Mesodermal cell (in vitro differentiated cells): ENCODE measurements around the gene PNPLA1.

Experiments used
- H3K27ac ChIP-seq: 2 replicates; pipeline ENCODE4 v1.7.0; 2013; ENCODE audit warnings: mild to moderate bottlenecking, low read depth, low read length, moderate library complexity; ENCODE audit not compliant: severe bottlenecking
- H3K36me3 ChIP-seq: 2 replicates; pipeline ENCODE4 v1.7.1; 2013; ENCODE audit warnings: mild to moderate bottlenecking, low read length, moderate library complexity; ENCODE audit not compliant: control insufficient read depth, insufficient read depth
- H3K4me1 ChIP-seq: one replicate; pipeline ENCODE4 v1.7.1; 2013; ENCODE audit warnings: mild to moderate bottlenecking, low read length; ENCODE audit not compliant: insufficient read depth, control insufficient read depth, poor library complexity, severe bottlenecking
- H3K4me3 ChIP-seq: 2 replicates; pipeline ENCODE4 v1.7.0; 2013; ENCODE audit warnings: low read length, control low read depth, mild to moderate bottlenecking; ENCODE audit not compliant: insufficient read depth, poor library complexity, severe bottlenecking; ENCODE audit errors: extremely low read depth
- H3K9me3 ChIP-seq: 2 replicates; pipeline ENCODE4 v1.7.1; 2013; ENCODE audit warnings: mild to moderate bottlenecking, low read length, moderate library complexity; ENCODE audit not compliant: control insufficient read depth
- WGBS, 2 experiments: methylation state at CpG; one replicate each; pipeline ENCODE4 v1.1.5; 2013; ENCODE audit warnings: missing lambda C conversion rate in 2 of 2; ENCODE audit not compliant: insufficient coverage in 2 of 2; 5-methylcytosine and 5-hydroxymethylcytosine counted together

The PNPLA1 gene

GRCh38 chr6:36315921-36316320 lies 46.1 kb downstream of the PNPLA1 start:
- Histone ChIP-seq H3K9me3 (no peaks in the 10 kb centered on the region), H3K4me1 (peaks cover 11% of the 10 kb centered on the region), H3K36me3 (no peaks in the 10 kb centered on the region), H3K4me3 (no peak overlapping the region), H3K27ac (no peak overlapping the region)
- WGBS, 2 experiments: 89 to 100% methylated on average over 2 to 5 of the region's 5 CpGs

GRCh38 chr6:36317623-36318022 lies 47.8 kb downstream of the PNPLA1 start:
- Histone ChIP-seq H3K36me3 (no peaks in the 10 kb centered on the region), H3K4me1 (peaks cover 11% of the 10 kb centered on the region), H3K27ac (no peak overlapping the region), H3K4me3 (no peak overlapping the region), H3K9me3 (no peaks in the 10 kb centered on the region)
- 100% methylated on average over 2 of the region's 2 CpGs; no CpG with 5 or more reads in 1 of the 2 experiments for WGBS, 2 experiments

GRCh38 chr6:36318690-36319435 lies 49.0 kb downstream of the PNPLA1 start:
- WGBS, 2 experiments: 79 to 89% methylated on average over 2 to 5 of the region's 6 CpGs
- Histone ChIP-seq H3K4me1 (peaks cover 14% of the 10 kb centered on the region), H3K36me3 (no peaks in the 10 kb centered on the region), H3K27ac (no peak overlapping the region), H3K4me3 (no peak overlapping the region), H3K9me3 (no peaks in the 10 kb centered on the region)

- 91 to 92% methylated on average over 6 of the region's 9 CpGs for WGBS, 2 experiments
- no peaks in the 10 kb centered on the region for H3K36me3 ChIP-seq
- H3K4me1 ChIP-seq: peaks cover 10% of the 10 kb centered on the region
- no peaks in the 10 kb centered on the region for H3K9me3 ChIP-seq
- no peak overlapping the region for H3K27ac ChIP-seq
- no peak overlapping the region for H3K4me3 ChIP-seq
Measured at GRCh38 chr6:36319436-36319762, 49.5 kb downstream of the PNPLA1 start.

GRCh38 chr6:36319821-36320220 lies 50.0 kb downstream of the PNPLA1 start:
- Histone ChIP-seq H3K9me3 (no peaks in the 10 kb centered on the region), H3K4me1 (peaks cover 9% of the 10 kb centered on the region), H3K27ac (no peak overlapping the region), H3K36me3 (no peaks in the 10 kb centered on the region), H3K4me3 (no peak overlapping the region)
- no CpG with 5 or more reads among the region's 2 CpGs for WGBS, 2 experiments

GRCh38 chr6:36320475-36320874 lies 50.6 kb downstream of the PNPLA1 start:
- H3K36me3 ChIP-seq: no peaks in the 10 kb centered on the region
- no peak overlapping the region for H3K4me3 ChIP-seq
- H3K4me1 ChIP-seq: peaks cover 9% of the 10 kb centered on the region
- no peaks in the 10 kb centered on the region for H3K9me3 ChIP-seq
- WGBS, 2 experiments: 94 to 96% methylated on average over 9 to 11 of the region's 11 CpGs
- H3K27ac ChIP-seq: no peak overlapping the region

- H3K36me3 ChIP-seq: no peaks in the 10 kb centered on the region
Measured at GRCh38 chr6:36322591-36322990, 52.7 kb downstream of the PNPLA1 start.

GRCh38 chr6:36323062-36323461 lies 53.2 kb downstream of the PNPLA1 start:
- Histone ChIP-seq H3K36me3 (no peaks in the 10 kb centered on the region), H3K4me1 (peaks cover 9% of the 10 kb centered on the region), H3K9me3 (no peaks in the 10 kb centered on the region), H3K4me3 (no peak overlapping the region), H3K27ac (no peak overlapping the region)
- WGBS, 2 experiments: 50 to 65% methylated on average over 2 to 3 of the region's 8 CpGs

More at GRCh38 chr6:36322591-36322990, 52.7 kb downstream of the PNPLA1 start:
- H3K27ac ChIP-seq: no peak overlapping the region
- H3K9me3 ChIP-seq: no peaks in the 10 kb centered on the region
- WGBS, 2 experiments: 60 to 89% methylated on average over 1 to 2 of the region's 3 CpGs
- H3K4me1 ChIP-seq: peaks cover 9% of the 10 kb centered on the region
- H3K4me3 ChIP-seq: no peak overlapping the region

- Histone ChIP-seq H3K9me3 (no peaks in the 10 kb centered on the region), H3K27ac (no peak overlapping the region), H3K36me3 (no peaks in the 10 kb centered on the region), H3K4me3 (no peak overlapping the region), H3K4me1 (peaks cover 9% of the 10 kb centered on the region)
- WGBS, 2 experiments: 95 to 97% methylated on average over 4 of the region's 6 CpGs
Measured at GRCh38 chr6:36324191-36324590, 54.3 kb downstream of the PNPLA1 start.

GRCh38 chr6:36324715-36325114 lies 54.9 kb downstream of the PNPLA1 start:
- WGBS, 2 experiments: 94 to 95% methylated on average over 2 to 3 of the region's 4 CpGs
- Histone ChIP-seq H3K27ac (no peak overlapping the region), H3K4me3 (no peak overlapping the region), H3K4me1 (peaks cover 9% of the 10 kb centered on the region), H3K36me3 (no peaks in the 10 kb centered on the region), H3K9me3 (no peaks in the 10 kb centered on the region)

- Histone ChIP-seq H3K27ac (peak overlapping the region; percentile 29), H3K4me3 (no peak overlapping the region), H3K36me3 (no peaks in the 10 kb centered on the region), H3K9me3 (no peaks in the 10 kb centered on the region), H3K4me1 (peaks cover 9% of the 10 kb centered on the region)
- 75 to 78% methylated on average over 5 to 6 of the region's 7 CpGs for WGBS, 2 experiments
Measured at GRCh38 chr6:36326356-36326995, 56.6 kb downstream of the PNPLA1 start.
